Measurements from ENCODE around the gene RNF144B. TPM values are rescaled to one million over a fixed set of nuclear protein-coding genes. Genes with fewer than 3 reads are reported as not detected.
A peak's percentile ranks its signal among the peaks of the same experiment; 100 is the strongest.

The RNF144B gene
- total RNA-seq, 1 experiment from 2014 or later = 8.2 TPM

DNA sequence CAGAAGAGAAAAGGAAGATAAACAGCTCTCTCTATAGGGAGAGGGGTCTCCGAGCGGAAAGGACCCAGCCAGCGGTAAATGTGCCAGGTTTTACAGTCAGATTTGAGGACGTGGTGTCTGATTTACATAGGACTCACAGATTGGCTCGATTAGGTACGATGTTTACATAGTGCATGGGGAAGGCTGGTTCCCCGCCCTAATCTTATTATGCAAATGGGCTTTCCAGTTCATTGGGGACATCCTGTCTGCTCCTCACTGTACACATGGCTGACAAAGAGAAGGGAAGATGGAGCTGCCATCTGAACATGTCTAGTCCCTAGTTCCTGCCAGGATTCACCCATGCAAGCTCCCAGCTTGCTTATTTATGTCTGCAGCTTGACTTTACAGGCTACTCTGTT, 119.9 kb downstream of the RNF144B start (continued):
- TF ChIP-seq, protein P1, sequence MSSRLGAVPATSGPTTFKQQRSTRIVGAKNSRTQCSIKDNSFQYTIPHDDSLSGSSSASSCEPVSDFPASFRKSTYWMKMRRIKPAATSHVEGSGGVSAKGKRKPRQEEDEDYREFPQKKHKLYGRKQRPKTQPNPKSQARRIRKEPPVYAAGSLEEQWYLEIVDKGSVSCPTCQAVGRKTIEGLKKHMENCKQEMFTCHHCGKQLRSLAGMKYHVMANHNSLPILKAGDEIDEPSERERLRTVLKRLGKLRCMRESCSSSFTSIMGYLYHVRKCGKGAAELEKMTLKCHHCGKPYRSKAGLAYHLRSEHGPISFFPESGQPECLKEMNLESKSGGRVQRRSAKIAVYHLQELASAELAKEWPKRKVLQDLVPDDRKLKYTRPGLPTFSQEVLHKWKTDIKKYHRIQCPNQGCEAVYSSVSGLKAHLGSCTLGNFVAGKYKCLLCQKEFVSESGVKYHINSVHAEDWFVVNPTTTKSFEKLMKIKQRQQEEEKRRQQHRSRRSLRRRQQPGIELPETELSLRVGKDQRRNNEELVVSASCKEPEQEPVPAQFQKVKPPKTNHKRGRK (CRISPR knock-in tag; IDR thresholded peaks at IDR 0.05; ENCODE audit: borderline replicate concordance) = no peak
- TF ChIP-seq GABPB1 (CRISPR knock-in tag; IDR thresholded peaks at IDR 0.05) = no peak
- no peak for TF ChIP-seq CTCF (IDR thresholded peaks at IDR 0.05)
- TF ChIP-seq, protein P2, sequence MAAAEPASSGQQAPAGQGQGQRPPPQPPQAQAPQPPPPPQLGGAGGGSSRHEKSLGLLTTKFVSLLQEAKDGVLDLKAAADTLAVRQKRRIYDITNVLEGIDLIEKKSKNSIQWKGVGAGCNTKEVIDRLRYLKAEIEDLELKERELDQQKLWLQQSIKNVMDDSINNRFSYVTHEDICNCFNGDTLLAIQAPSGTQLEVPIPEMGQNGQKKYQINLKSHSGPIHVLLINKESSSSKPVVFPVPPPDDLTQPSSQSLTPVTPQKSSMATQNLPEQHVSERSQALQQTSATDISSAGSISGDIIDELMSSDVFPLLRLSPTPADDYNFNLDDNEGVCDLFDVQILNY (CRISPR knock-in tag; IDR thresholded peaks at IDR 0.05) = no peak

- Mint-ChIP-seq H3K36me3 (no peaks in the 10 kb centered on the region), H3K4me3 (no peak overlapping the region), H3K9me3 (peaks cover 4% of the 10 kb centered on the region), H3K4me1 (peaks cover 15% of the 10 kb centered on the region), H3K27me3 (ENCODE audit: low read depth) (no peaks in the 10 kb centered on the region), H3K27ac (no peak overlapping the region)
- TF ChIP-seq ZSCAN18 (CRISPR knock-in tag; IDR thresholded peaks at IDR 0.05) = no peak
- no peak for TF ChIP-seq MAX (CRISPR knock-in tag; IDR thresholded peaks at IDR 0.05)
- no peak for TF ChIP-seq TEAD1 (CRISPR knock-in tag; IDR thresholded peaks at IDR 0.05)
- TF ChIP-seq ZMAT4 (CRISPR knock-in tag; IDR thresholded peaks at IDR 0.05) = no peak
- no peak for TF ChIP-seq ZNF121 (CRISPR knock-in tag; IDR thresholded peaks at IDR 0.05)
- no peak for TF ChIP-seq JAZF1 (CRISPR knock-in tag; IDR thresholded peaks at IDR 0.05)
- TF ChIP-seq SP1 (CRISPR knock-in tag; conservative IDR thresholded peaks at IDR 0.05) = no peak
- CTCF ChIA-PET = interaction anchor here (0.6 kb wide), 1 partner anchor 347 kb away, joined by 5 read pairs; no protein-coding TSS in a partner anchor
- ATAC-seq (no peak), DNase-seq (ENCODE audit: low spot score) (no peak)
- POLR2A ChIA-PET = no interaction called here
These were observed 120.4 kb downstream of the RNF144B start for GRCh38 chr6:18507561-18507960.

DNA sequence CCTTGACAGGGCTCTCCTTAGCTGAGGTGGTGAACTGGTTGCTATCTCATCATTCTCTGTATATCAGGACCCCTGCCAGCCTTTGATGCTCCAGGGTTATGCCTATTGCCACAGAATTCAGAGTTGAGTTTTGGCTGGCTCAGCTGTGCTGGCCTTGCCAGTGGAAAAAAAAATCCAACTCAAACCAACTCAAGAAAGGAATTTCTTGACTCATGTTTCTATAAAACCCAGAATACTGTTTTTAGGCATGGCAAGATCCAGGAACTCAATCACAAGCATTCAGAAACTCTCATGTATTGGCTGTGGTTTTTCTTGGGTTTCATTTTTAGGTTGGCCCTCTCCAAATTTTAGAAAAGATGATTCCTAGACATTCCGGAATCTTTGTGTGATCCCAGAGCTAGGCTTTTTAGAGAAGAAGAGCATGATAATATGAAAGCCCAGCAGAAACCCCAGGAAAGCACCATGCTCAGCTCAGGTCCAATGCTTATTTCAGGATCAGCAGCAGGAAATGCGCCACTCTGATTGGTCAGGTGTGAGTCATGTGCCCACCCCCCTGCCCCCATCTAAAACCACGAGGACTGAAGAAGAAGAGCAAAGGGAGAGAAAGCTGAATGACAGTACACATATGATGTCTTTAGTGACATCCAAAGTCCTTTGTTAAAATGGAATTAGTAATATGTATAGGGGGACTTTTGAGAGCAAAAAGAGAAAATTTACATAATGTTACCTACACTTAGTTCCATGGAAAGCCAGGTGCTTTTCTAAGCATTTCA, 122.9 kb downstream of the RNF144B start:
- CTCF ChIA-PET = no interaction called here
- H3K36me3 Mint-ChIP-seq = no peaks in the 10 kb centered on the region
- H3K9me3 Mint-ChIP-seq = peaks cover 4% of the 10 kb centered on the region
- no peak overlapping the region for H3K4me3 Mint-ChIP-seq
- TF ChIP-seq, protein P3, sequence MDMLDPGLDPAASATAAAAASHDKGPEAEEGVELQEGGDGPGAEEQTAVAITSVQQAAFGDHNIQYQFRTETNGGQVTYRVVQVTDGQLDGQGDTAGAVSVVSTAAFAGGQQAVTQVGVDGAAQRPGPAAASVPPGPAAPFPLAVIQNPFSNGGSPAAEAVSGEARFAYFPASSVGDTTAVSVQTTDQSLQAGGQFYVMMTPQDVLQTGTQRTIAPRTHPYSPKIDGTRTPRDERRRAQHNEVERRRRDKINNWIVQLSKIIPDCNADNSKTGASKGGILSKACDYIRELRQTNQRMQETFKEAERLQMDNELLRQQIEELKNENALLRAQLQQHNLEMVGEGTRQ (CRISPR knock-in tag; IDR thresholded peaks at IDR 0.05) = peak; percentile 41; the same call in 1 of the 2 replicates
- no peak for TF ChIP-seq SP1 (CRISPR knock-in tag; conservative IDR thresholded peaks at IDR 0.05)
- POLR2A ChIA-PET = interaction anchor here (0.6 kb wide), 1 partner anchor 334 kb away, joined by 3 read pairs; no protein-coding TSS in a partner anchor
- H3K27ac Mint-ChIP-seq = no peak overlapping the region
- no peak for ATAC-seq
- H3K4me1 Mint-ChIP-seq = peaks cover 14% of the 10 kb centered on the region
- no peak for DNase-seq (ENCODE audit: low spot score)
- H3K27me3 Mint-ChIP-seq (ENCODE audit: low read depth) = no peaks in the 10 kb centered on the region

All from WTC11 (cell line).